Thyroid gland (tissue), 4 donors: Measurements from ENCODE around the gene NUDCD3.

Experiments used
- POLR2A ChIP-seq, 2 donors: fragments of 450-650 bp; IDR thresholded peaks; one replicate each; pipeline ENCODE4 v1.6.1; 2017; ENCODE audit warnings: antibody characterized with exemption in 2 of 2, mild to moderate bottlenecking in 2 of 2, moderate library complexity in 1 of 2
- TF ChIP-seq, protein P1 (sequence below), 6 experiments: fragments of 200-600 bp in 3 of 6; fragments of 450-650 bp in 3 of 6; sonication (generic) in 3 of 6; IDR thresholded peaks; one replicate each; pipeline ENCODE4 v1.5.1; 2016 to 2019; ENCODE audit warnings: antibody characterized with exemption in 6 of 6, mild to moderate bottlenecking in 2 of 6, inconsistent platforms in 1 of 6, moderate library complexity in 1 of 6

DNA sequence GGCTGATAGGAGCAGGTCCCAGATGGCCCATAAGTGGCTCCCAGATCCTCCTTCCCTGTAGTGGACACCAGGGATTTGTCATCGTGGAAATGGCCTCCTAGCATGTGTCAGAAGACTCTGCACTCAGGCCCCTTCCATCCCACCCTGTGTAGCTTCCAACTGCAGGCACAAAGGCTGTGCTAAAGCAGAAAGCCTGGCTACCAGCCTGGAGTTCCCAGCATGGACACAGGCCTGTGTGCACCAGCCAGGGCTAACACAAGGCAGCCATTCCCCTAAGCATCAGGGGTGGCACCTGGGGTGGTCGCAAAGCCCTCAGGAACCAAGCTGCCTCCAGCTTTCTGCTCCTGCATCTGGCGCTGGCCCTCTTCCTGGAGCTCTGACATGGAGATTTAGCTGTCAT, 160.6 kb downstream of the NUDCD3 start:
- no peak for TF ChIP-seq POLR2A (IDR thresholded peaks at IDR 0.05)
- TF ChIP-seq, protein P1, sequence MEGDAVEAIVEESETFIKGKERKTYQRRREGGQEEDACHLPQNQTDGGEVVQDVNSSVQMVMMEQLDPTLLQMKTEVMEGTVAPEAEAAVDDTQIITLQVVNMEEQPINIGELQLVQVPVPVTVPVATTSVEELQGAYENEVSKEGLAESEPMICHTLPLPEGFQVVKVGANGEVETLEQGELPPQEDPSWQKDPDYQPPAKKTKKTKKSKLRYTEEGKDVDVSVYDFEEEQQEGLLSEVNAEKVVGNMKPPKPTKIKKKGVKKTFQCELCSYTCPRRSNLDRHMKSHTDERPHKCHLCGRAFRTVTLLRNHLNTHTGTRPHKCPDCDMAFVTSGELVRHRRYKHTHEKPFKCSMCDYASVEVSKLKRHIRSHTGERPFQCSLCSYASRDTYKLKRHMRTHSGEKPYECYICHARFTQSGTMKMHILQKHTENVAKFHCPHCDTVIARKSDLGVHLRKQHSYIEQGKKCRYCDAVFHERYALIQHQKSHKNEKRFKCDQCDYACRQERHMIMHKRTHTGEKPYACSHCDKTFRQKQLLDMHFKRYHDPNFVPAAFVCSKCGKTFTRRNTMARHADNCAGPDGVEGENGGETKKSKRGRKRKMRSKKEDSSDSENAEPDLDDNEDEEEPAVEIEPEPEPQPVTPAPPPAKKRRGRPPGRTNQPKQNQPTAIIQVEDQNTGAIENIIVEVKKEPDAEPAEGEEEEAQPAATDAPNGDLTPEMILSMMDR (IDR thresholded peaks at IDR 0.05), result no peak
